ENCODE data around the gene SCN8A. TPM values are rescaled to one million over a fixed set of nuclear protein-coding genes. Genes with fewer than 3 reads are reported as not detected.

Gene SCN8A
- total and polyA plus RNA-seq, 2 donors (not counting 3 experiments of a cell fraction or from before 2014, with no cell fraction given) = 9.4 to 20.4 TPM

DNA sequence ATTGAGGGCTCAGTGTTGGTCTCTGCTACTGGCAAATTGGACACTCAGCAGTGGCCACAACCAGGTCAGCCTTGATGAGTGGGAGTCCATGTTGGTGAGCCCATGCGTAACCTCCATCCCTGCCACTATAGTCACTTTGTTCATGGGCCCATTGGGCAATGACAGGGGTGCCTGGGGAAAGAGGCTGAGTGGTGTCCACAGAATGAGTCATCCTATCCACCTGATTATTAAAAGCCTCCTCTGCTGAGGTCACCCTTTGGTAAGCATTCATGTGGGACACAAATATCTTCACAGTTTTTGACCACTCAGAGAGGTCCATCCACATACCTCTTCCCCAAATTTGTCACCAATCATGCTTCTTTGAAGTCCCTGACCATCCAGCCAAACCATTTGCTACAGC lies 207.5 kb downstream of the SCN8A start:
- no TSS peak for BruUV-seq (replicated peaks)
- H3K36me3 ChIP-seq (ENCODE audit: control insufficient read depth in 2 of 2, extremely low read depth in 1 of 2, insufficient read depth in 2 of 2, low read length in 2 of 2) = peaks cover 6 to 8% of the 10 kb centered on the region in 2 experiments
- FAIRE-seq (no peak), DNase-seq (ENCODE audit: low read depth, low spot score) (no peak)
- H2AFZ ChIP-seq (ENCODE audit: low read depth, low read length) = no peak overlapping the region
- no peaks in the 10 kb centered on the region for H3K4me1 ChIP-seq (ENCODE audit: control insufficient read depth, extremely low read depth, insufficient read depth, low read length)
- H3K79me2 ChIP-seq (ENCODE audit: control insufficient read depth, insufficient read depth, low read length) = no peaks in the 10 kb centered on the region
- POLR2A ChIA-PET = no interaction called here
- no peak for TF ChIP-seq GATA2 (IDR thresholded peaks at IDR 0.05; ENCODE audit: insufficient read depth, insufficient read length, low read depth, low read length)
- no peak for TF ChIP-seq FOS (IDR thresholded peaks at IDR 0.05; ENCODE audit: borderline replicate concordance, insufficient read depth, low read length)
- CTCF ChIA-PET = no interaction called here
- dilution Hi-C loops (cut with MboI; ENCODE audit: extremely low pct_ligation_motif_present, low sequenced_read_pairs) (no loop called here), intact Hi-C loops (cut with micrococcal nuclease) (no loop called here)
- no peak overlapping the region for H3K27ac ChIP-seq (ENCODE audit: insufficient read depth, low read depth, low read length)
- H3K9me3 ChIP-seq (replicated peaks; ENCODE audit: control insufficient read depth, insufficient read depth, low read length) = no peaks in the 10 kb centered on the region
- H3K27me3 ChIP-seq (ENCODE audit: control insufficient read depth in 2 of 2, insufficient read depth in 2 of 2, low read length in 2 of 2) = no peaks in the 10 kb centered on the region
- H3K4me3 ChIP-seq (replicated peaks in 1 of 3; ENCODE audit: insufficient read depth in 1 of 3, low read depth in 1 of 3, low read length in 3 of 3) = no peak overlapping the region
- H4K20me1 ChIP-seq (replicated peaks; ENCODE audit: control insufficient read depth, extremely low read depth, insufficient read depth, low read length) = no peaks in the 10 kb centered on the region
- no peaks in the 10 kb centered on the region for H3K9me1 ChIP-seq (replicated peaks; ENCODE audit: control insufficient read depth, extremely low read depth, insufficient read depth, low read length)
- H3K4me2 ChIP-seq (ENCODE audit: insufficient read depth, low read length) = no peak overlapping the region
- no peak overlapping the region for H3K9ac ChIP-seq (replicated peaks; ENCODE audit: extremely low read depth, insufficient read depth, low read length)

- Histone ChIP-seq H3K9ac (replicated peaks; ENCODE audit: extremely low read depth, insufficient read depth, low read length) (no peak overlapping the region), H3K4me3 (replicated peaks in 1 of 3; ENCODE audit: insufficient read depth in 1 of 3, low read depth in 1 of 3, low read length in 3 of 3) (no peak overlapping the region), H3K4me2 (ENCODE audit: insufficient read depth, low read length) (no peak overlapping the region), H3K27ac (ENCODE audit: insufficient read depth, low read depth, low read length) (no peak overlapping the region), H4K20me1 (replicated peaks; ENCODE audit: control insufficient read depth, extremely low read depth, insufficient read depth, low read length) (no peaks in the 10 kb centered on the region), H2AFZ (ENCODE audit: low read depth, low read length) (no peak overlapping the region), H3K9me3 (replicated peaks; ENCODE audit: control insufficient read depth, insufficient read depth, low read length) (no peaks in the 10 kb centered on the region), H3K9me1 (replicated peaks; ENCODE audit: control insufficient read depth, extremely low read depth, insufficient read depth, low read length) (no peaks in the 10 kb centered on the region), H3K4me1 (ENCODE audit: control insufficient read depth, extremely low read depth, insufficient read depth, low read length) (no peaks in the 10 kb centered on the region), H3K36me3 (ENCODE audit: control insufficient read depth in 2 of 2, extremely low read depth in 1 of 2, insufficient read depth in 2 of 2, low read length in 2 of 2) (peaks cover 2 to 3% of the 10 kb centered on the region in 2 experiments), H3K79me2 (ENCODE audit: control insufficient read depth, insufficient read depth, low read length) (no peaks in the 10 kb centered on the region), H3K27me3 (ENCODE audit: control insufficient read depth in 2 of 2, insufficient read depth in 2 of 2, low read length in 2 of 2) (no peaks in the 10 kb centered on the region)
- dilution Hi-C loops (cut with MboI; ENCODE audit: extremely low pct_ligation_motif_present, low sequenced_read_pairs) (no loop called here), intact Hi-C loops (cut with micrococcal nuclease) (no loop called here)
- ChIA-PET POLR2A (no interaction called here), CTCF (interaction anchor here (1.4 to 2.1 kb wide), 2 partner anchors 13 to 23 kb away, joined by 3 to 6 read pairs; no protein-coding TSS in a partner anchor)
- FAIRE-seq (no peak), DNase-seq (ENCODE audit: low read depth, low spot score) (no peak)
- TF ChIP-seq JUN (IDR thresholded peaks at IDR 0.05; ENCODE audit: borderline replicate concordance, insufficient read depth, insufficient read length, low read depth) (no peak), MAX (IDR thresholded peaks at IDR 0.05; ENCODE audit: insufficient read depth, insufficient read length) (no peak), FOS (IDR thresholded peaks at IDR 0.05; ENCODE audit: borderline replicate concordance, insufficient read depth, low read length) (no peak), POLR2A (IDR thresholded peaks at IDR 0.05; ENCODE audit: low read depth, low read length) (no peak), EZH2 (IDR thresholded peaks at IDR 0.05; ENCODE audit: borderline replicate concordance, low read depth, low read length, severe bottlenecking) (no peak), GATA2 (IDR thresholded peaks at IDR 0.05; ENCODE audit: insufficient read depth, insufficient read length, low read depth, low read length) (no peak), POLR2AphosphoS5 (IDR thresholded peaks at IDR 0.05; ENCODE audit: insufficient read depth, low read depth, low read length) (no peak), MYC (IDR thresholded peaks at IDR 0.05; ENCODE audit: low read depth, low read length) (no peak)
- TF ChIP-seq, protein P1, sequence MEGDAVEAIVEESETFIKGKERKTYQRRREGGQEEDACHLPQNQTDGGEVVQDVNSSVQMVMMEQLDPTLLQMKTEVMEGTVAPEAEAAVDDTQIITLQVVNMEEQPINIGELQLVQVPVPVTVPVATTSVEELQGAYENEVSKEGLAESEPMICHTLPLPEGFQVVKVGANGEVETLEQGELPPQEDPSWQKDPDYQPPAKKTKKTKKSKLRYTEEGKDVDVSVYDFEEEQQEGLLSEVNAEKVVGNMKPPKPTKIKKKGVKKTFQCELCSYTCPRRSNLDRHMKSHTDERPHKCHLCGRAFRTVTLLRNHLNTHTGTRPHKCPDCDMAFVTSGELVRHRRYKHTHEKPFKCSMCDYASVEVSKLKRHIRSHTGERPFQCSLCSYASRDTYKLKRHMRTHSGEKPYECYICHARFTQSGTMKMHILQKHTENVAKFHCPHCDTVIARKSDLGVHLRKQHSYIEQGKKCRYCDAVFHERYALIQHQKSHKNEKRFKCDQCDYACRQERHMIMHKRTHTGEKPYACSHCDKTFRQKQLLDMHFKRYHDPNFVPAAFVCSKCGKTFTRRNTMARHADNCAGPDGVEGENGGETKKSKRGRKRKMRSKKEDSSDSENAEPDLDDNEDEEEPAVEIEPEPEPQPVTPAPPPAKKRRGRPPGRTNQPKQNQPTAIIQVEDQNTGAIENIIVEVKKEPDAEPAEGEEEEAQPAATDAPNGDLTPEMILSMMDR (IDR thresholded peaks at IDR 0.05; ENCODE audit: extremely low read depth in 1 of 2, insufficient read depth in 1 of 2, low read depth in 1 of 2, low read length in 2 of 2) = no peak
- no TSS peak for BruUV-seq (replicated peaks)
These were observed 210.0 kb downstream of the SCN8A start for GRCh38 chr12:51801027-51801426.

Measured in endothelial cell of umbilical vein (primary cell).